ENCODE results near the gene SMIM8. TPM values are rescaled to one million over a fixed set of nuclear protein-coding genes. Genes with fewer than 3 reads are reported as not detected.

Gene SMIM8
- total RNA-seq, 1 experiment from 2014 or later = 6.6 TPM

DNA sequence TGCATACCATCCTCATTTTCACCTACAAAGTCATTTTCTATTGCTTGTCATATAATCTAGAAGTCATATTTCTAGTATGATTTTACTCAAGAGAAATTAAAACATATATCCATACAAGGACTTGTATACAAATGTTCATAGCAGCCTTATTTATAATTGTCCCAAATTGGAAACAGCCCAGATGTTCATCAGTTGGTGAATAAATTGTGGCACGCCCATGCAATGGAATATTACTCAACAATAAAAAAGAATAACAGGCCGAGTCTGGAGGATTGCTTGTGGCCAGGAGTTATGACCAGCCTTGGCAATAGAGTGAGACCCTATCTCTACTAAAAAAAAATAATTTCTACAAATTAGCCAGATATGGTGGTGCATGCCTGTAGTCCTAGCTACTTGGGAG, 51.0 kb downstream of the SMIM8 start:
- Histone ChIP-seq H3K9ac (ENCODE audit: extremely low read depth, insufficient read length, low read length) (no peak overlapping the region), H3K9me3 (ENCODE audit: control insufficient read depth, low read depth, low read length) (no peaks in the 10 kb centered on the region), H4K5ac (ENCODE audit: insufficient read length, low read depth, low read length) (no peak overlapping the region), H3K23ac (ENCODE audit: insufficient read length, low read depth, low read length) (no peak overlapping the region), H2BK12ac (ENCODE audit: insufficient read length, low read depth, low read length) (no peak overlapping the region), H3K27me3 (ENCODE audit: insufficient read depth, low read length) (no peaks in the 10 kb centered on the region), H3K4me1 (ENCODE audit: insufficient read depth, low read length) (no peaks in the 10 kb centered on the region), H3K4ac (ENCODE audit: low read depth, low read length) (no peak overlapping the region), H2BK5ac (ENCODE audit: insufficient read length, low read length) (no peak overlapping the region), H3K79me2 (ENCODE audit: insufficient read depth, low read length) (no peaks in the 10 kb centered on the region), H4K8ac (replicated peaks; ENCODE audit: insufficient read length, low read depth, low read length) (no peak overlapping the region), H2AK5ac (ENCODE audit: insufficient read length, low read length) (no peak overlapping the region), H2BK120ac (ENCODE audit: low read depth, low read length, poor library complexity, severe bottlenecking) (no peak overlapping the region), H3K23me2 (ENCODE audit: insufficient read length, low read depth, low read length, poor library complexity, severe bottlenecking) (no peaks in the 10 kb centered on the region), H4K20me1 (ENCODE audit: control insufficient read depth, insufficient read depth, insufficient read length) (no peaks in the 10 kb centered on the region), H3K18ac (ENCODE audit: insufficient read length, low read depth, low read length) (no peak overlapping the region), H3K56ac (ENCODE audit: insufficient read length, low read depth, low read length) (no peak overlapping the region), H4K91ac (ENCODE audit: insufficient read length, low read depth, low read length) (no peak overlapping the region), H3K79me1 (ENCODE audit: insufficient read depth, low read depth, low read length, poor library complexity, severe bottlenecking) (no peaks in the 10 kb centered on the region), H2BK15ac (ENCODE audit: low read depth, low read length) (no peak overlapping the region), H3K27ac (ENCODE audit: insufficient read length, low read depth, low read length) (no peak overlapping the region), H3T11ph (ENCODE audit: low read length) (no peak overlapping the region), H3K14ac (ENCODE audit: insufficient read depth, low read length) (no peak overlapping the region), H3K4me2 (ENCODE audit: insufficient read depth, insufficient read length, low read length) (no peak overlapping the region), H2AFZ (ENCODE audit: low read length) (no peak overlapping the region), H2BK20ac (ENCODE audit: low read depth, low read length, poor library complexity, severe bottlenecking) (no peak overlapping the region)
- Mint-ChIP-seq H3K9me3 (peaks cover 22 to 31% of the 10 kb centered on the region in 2 experiments), H3K4me1 (peaks cover 0 to 1% of the 10 kb centered on the region in 2 experiments; a peak in 2 of 4 replicates), H3K27me3 (ENCODE audit: low read depth) (no peaks in the 10 kb centered on the region), H3K27ac (no peak overlapping the region), H3K4me3 (no peak overlapping the region), H3K36me3 (ENCODE audit: insufficient read depth in 1 of 3, low read depth in 3 of 3) (peaks cover 6 to 14% (median 10%) of the 10 kb centered on the region in 3 experiments; a peak in 6 of 7 replicates)
- TF ChIP-seq CTCF (conservative IDR thresholded peaks at IDR 0.05) = no peak
- WGBS (ENCODE audit: extremely low coverage, insufficient read length, low lambda C conversion rate) = no CpG with 5 or more reads among the region's 2 CpGs
- DNase-seq = no peak

Data from H9 (cell line).